ENCODE data around the gene PUDP.
"Not testable (repeated sequence)": the region's sequence is repeated elsewhere in the genome, so short reads cannot be mapped to it uniquely, and the experiment has no call there.

- TF ChIP-seq, protein P1, sequence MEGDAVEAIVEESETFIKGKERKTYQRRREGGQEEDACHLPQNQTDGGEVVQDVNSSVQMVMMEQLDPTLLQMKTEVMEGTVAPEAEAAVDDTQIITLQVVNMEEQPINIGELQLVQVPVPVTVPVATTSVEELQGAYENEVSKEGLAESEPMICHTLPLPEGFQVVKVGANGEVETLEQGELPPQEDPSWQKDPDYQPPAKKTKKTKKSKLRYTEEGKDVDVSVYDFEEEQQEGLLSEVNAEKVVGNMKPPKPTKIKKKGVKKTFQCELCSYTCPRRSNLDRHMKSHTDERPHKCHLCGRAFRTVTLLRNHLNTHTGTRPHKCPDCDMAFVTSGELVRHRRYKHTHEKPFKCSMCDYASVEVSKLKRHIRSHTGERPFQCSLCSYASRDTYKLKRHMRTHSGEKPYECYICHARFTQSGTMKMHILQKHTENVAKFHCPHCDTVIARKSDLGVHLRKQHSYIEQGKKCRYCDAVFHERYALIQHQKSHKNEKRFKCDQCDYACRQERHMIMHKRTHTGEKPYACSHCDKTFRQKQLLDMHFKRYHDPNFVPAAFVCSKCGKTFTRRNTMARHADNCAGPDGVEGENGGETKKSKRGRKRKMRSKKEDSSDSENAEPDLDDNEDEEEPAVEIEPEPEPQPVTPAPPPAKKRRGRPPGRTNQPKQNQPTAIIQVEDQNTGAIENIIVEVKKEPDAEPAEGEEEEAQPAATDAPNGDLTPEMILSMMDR (IDR thresholded peaks at IDR 0.05) = not testable (repeated sequence)
- not testable (repeated sequence) for TF ChIP-seq POLR2A (IDR thresholded peaks at IDR 0.05)
Observed at GRCh38 chrX:7010897-7011296, 137.1 kb downstream of the PUDP start.
